HFF-Myc (cell line): ENCODE data around the gene GNAO1.

Experiments used
- DNase-seq: peaks from one replicate; pipeline ENCODE4 v3.0.0-alpha.2; 2011; ENCODE audit warnings: low read depth; ENCODE audit errors: extremely low read depth
- H3K4me3 ChIP-seq: replicated peaks from 2 replicates; pipeline ENCODE4 v1.5.1; 2011; ENCODE audit warnings: low read depth, mild to moderate bottlenecking, control low read depth, low read length
- CTCF ChIP-seq: IDR thresholded peaks from 2 replicates; pipeline ENCODE4 v1.5.1; 2012; ENCODE audit warnings: mild to moderate bottlenecking, low read depth, low read length, control low read depth; ENCODE audit errors: missing control alignments

GNAO1 gene

DNA sequence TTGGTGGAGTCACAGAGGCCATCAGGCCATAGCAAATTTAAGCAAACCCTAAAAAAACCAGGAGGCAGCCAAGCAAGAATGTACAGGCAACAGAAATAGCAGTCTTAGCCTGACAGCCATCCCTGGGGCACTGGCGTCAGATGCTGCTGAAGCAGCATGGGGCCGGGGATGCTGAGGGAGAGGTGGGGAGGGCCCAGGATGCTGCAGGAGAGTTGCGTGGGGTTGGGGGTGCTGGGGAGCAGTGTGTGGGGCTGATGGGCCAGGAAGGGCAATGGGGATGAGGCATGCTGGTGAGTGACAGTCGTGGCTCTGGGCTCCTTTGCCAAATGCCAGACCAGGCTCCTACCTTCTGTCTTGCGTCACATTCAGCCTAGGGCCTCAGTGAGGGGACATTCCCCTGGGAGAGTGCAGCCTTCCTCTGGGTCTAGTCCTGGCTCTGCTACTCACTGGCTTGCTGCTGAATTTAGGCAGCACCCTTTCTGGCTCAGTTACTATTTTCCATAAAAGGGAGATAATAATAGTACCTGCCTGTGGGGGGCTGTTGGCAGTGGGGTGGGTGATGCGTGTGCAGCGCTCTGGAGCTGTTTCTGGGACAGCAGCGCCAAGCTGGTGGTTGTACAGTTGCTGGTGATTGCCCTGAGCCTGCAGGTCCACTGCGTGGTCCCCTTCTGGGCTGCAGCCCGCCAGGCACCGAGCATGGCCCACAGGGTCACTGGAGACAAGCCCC is 146.0 kb downstream of the GNAO1 start:
- no peak for DNase-seq
- H3K4me3 ChIP-seq = no peak overlapping the region
- TF ChIP-seq CTCF = no peak

DNA sequence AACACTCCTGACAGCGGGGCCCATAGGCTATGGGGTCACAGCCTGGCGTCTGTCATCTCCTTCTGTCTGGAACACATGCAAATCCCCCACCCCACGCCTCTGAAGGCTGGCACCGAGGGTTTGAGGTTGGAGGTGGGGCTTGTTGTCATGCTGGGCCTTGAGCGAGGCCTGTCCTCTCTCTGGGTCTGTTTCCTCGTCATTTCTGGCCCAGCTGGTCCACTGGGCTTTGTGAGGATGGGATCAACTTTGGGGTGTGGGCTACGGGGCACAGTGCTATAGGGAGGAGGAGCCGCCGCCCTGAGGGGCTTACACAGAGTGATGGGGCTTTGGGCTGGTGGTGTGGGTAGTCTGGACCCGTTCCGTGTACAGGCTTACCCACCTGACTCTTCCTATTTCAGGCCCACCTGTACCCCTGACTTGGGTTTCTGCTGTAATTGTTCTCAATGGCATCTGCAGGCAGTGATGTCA is 146.6 kb downstream of the GNAO1 start:
- H3K4me3 ChIP-seq = no peak overlapping the region
- DNase-seq = no peak
- no peak for TF ChIP-seq CTCF

GRCh38 chr16:56338566-56339318 is 147.5 kb downstream of the GNAO1 start:
- no peak overlapping the region for H3K4me3 ChIP-seq
- DNase-seq = no peak
- TF ChIP-seq CTCF = no peak

DNA sequence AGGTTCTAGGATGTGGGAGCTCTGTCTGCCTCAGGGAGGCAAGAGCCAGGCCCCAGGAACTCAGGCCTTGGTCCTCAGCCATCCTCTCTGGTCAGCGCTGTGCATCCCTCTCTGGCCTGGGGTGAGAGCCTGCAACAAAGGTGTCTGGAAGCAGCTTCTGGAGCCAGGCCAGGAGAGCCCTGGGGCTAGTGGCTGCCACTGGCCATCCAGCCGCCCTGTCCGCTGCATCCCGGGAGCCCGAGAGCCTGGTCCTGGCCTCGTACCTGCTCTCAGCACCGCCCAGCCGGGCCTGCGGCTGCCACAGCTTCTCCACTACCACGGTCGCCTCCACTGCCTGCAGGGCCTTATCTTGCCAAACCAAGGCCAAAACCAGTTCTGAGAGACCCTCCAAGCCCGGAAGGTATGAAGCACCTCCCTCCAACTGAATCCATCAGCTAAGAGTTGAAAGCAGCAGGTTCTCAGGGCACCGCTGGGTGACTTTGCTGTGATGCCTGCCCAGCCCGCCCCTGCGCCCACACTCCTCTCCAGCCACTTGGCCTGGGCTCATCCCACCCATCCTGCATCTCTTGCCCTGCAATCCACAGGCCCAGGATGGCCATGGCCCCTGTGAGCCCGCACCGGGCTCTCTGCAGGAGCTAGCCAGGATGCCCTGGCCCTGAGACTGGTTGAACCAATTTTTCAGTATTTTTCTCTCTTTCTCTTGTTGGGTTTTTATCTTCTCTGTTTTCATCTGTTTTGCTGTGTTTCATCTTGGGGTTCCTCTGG is 148.3 kb downstream of the GNAO1 start:
- no peak overlapping the region for H3K4me3 ChIP-seq
- no peak for DNase-seq
- no peak for TF ChIP-seq CTCF

DNA sequence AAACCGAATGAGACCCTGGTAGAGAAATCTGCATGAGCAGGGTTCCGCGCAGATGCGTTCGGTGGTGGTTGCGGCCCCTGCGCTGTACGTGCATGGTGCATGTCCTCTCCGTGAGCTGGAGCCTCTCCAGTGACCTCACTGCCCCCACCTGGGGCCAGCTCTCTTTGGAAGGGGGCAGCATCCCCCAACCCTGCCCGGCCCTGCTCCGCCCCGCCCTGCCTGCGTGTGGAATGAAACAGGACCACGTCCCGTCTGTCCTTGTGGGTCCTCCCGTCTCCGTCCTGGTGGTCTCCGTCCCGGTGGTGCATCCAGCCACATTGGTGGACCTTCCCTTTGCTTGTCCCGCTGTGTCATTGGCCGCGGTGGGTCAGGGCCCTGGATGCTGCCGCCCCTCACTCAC is 149.1 kb downstream of the GNAO1 start:
- H3K4me3 ChIP-seq = no peak overlapping the region
- DNase-seq = no peak
- no peak for TF ChIP-seq CTCF

DNA sequence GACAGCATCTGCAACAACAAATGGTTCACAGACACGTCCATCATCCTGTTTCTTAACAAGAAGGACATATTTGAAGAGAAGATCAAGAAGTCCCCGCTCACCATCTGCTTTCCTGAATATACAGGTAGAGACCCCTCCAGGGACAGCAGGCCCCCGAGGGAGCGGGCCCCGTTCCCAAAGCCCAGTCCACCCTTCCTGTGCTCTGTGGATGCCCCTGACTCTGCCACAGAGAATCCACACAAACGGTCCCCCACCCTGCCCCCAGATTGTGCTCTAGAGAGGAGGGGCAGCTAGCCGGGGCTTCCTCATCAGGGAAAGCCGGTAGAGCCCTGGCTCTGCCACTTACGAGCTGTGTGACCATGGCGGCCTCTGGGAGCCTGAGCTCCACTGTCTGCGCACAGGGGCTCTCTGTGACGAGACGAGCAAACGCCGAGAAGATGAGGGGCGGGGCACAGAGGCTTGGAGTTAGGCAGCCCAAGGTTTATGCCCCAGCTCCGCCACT is 149.6 kb downstream of the GNAO1 start:
- no peak for TF ChIP-seq CTCF
- H3K4me3 ChIP-seq = no peak overlapping the region
- no peak for DNase-seq
